HG03045 (cell line): ENCODE measurements around the gene ADGRB3.

Experiments used
- ATAC-seq: cut with Tn5 transposase; IDR thresholded peaks from one replicate; pipeline ENCODE4 v1.9.1; 2021; ENCODE audit warnings: mild to moderate bottlenecking, moderate library complexity; ENCODE audit not compliant: unreplicated experiment

ADGRB3 gene

GRCh38 chr6:69018906-69019305, 383.8 kb downstream of the ADGRB3 start:
- ATAC-seq, result no peak

- ATAC-seq, result no peak
Observed at GRCh38 chr6:69019832-69020231, 384.8 kb downstream of the ADGRB3 start.

- ATAC-seq, result no peak
Observed at GRCh38 chr6:69022993-69023392, 387.9 kb downstream of the ADGRB3 start.

GRCh38 chr6:69026243-69026642, 391.2 kb downstream of the ADGRB3 start:
- ATAC-seq, result no peak

GRCh38 chr6:69026715-69027114, 391.6 kb downstream of the ADGRB3 start:
- ATAC-seq, result no peak

- ATAC-seq, result no peak
Observed at GRCh38 chr6:69027861-69028260, 392.8 kb downstream of the ADGRB3 start.

GRCh38 chr6:69038841-69039240, 403.8 kb downstream of the ADGRB3 start:
- ATAC-seq, result no peak

- ATAC-seq, result no peak
Observed at GRCh38 chr6:69042297-69042696, 407.2 kb downstream of the ADGRB3 start.

- no peak for ATAC-seq
Observed at GRCh38 chr6:69044534-69044933, 409.5 kb downstream of the ADGRB3 start.

GRCh38 chr6:69059413-69059812, 424.3 kb downstream of the ADGRB3 start:
- no peak for ATAC-seq

- no peak for ATAC-seq
Observed at GRCh38 chr6:69061066-69061465, 426.0 kb downstream of the ADGRB3 start.

- no peak for ATAC-seq
Observed at GRCh38 chr6:69063401-69063800, 428.3 kb downstream of the ADGRB3 start.

- ATAC-seq, result no peak
Observed at GRCh38 chr6:69064226-69064625, 429.1 kb downstream of the ADGRB3 start.

GRCh38 chr6:69069881-69070280, 434.8 kb downstream of the ADGRB3 start:
- no peak for ATAC-seq

GRCh38 chr6:69072796-69073195, 437.7 kb downstream of the ADGRB3 start:
- ATAC-seq, result no peak

- ATAC-seq, result no peak
Observed at GRCh38 chr6:69084746-69085335, 449.8 kb downstream of the ADGRB3 start.

- ATAC-seq, result no peak
Observed at GRCh38 chr6:69086689-69087088, 451.6 kb downstream of the ADGRB3 start.

GRCh38 chr6:69089539-69089938, 454.5 kb downstream of the ADGRB3 start:
- no peak for ATAC-seq

GRCh38 chr6:69090132-69090531, 455.1 kb downstream of the ADGRB3 start:
- ATAC-seq, result no peak

- no peak for ATAC-seq
Observed at GRCh38 chr6:69096681-69097080, 461.6 kb downstream of the ADGRB3 start.

- ATAC-seq, result no peak
Observed at GRCh38 chr6:69097948-69098347, 462.9 kb downstream of the ADGRB3 start.

GRCh38 chr6:69098910-69099309, 463.8 kb downstream of the ADGRB3 start:
- ATAC-seq, result no peak

- no peak for ATAC-seq
Observed at GRCh38 chr6:69100772-69101171, 465.7 kb downstream of the ADGRB3 start.
